ENCODE measurements around the gene PPP1R3G.

GRCh38 chr6:5109436-5109835, 24.3 kb downstream of the PPP1R3G start:
- TF ChIP-seq GATA2 (IDR thresholded peaks at IDR 0.05; ENCODE audit: low read depth, low read length) = no peak
- TF ChIP-seq GATA3 (IDR thresholded peaks at IDR 0.05; ENCODE audit: low read depth, low read length) = no peak
